DMS79 (cell line): ENCODE measurements around the gene ZNF550.
"Not testable (repeated sequence)": the region's sequence is repeated elsewhere in the genome, so short reads cannot be mapped to it uniquely, and the experiment has no call there.

Experiments
- DNase-seq: peaks from one replicate; lab custom pipeline; 2025; lab: John Stamatoyannopoulos, UW

Gene ZNF550

GRCh38 chr19:57527136-57527881, 32.4 kb downstream of the ZNF550 start, which contains the start of gene ZNF549:
Gene ZNF549 (plus strand): TSS chr19:57527356. CDS start chr19:57527574, 218 bp downstream.
- peak; percentile 86 for DNase-seq

- DNase-seq = not testable (repeated sequence)
Observed at GRCh38 chr19:57518021-57518420, 41.6 kb downstream of the ZNF550 start.

DNA sequence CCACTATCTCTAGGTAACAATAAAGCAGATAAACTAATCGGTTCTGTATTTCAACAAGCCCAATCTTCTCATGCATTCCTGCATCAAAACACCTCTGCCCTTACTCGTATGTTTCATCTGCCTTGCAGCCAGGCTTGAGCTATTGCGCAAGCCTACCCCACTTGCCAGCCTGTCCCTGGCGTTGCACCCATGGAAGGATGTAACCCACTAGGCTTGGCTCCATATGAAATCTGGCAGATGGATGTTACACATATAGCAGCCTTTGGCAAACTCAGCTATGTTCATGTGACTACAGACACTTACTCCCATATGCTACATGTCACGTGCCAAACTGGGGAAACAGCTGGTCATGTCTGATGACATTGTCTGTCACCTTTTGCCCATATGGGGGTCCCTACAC, 44.4 kb downstream of the ZNF550 start:
- DNase-seq = no peak

GRCh38 chr19:57512845-57513244, 46.8 kb downstream of the ZNF550 start:
- no peak for DNase-seq

GRCh38 chr19:57511484-57511883, 48.2 kb downstream of the ZNF550 start:
- no peak for DNase-seq

- DNase-seq = no peak
Observed at GRCh38 chr19:57506163-57506562, 53.5 kb downstream of the ZNF550 start.

DNA sequence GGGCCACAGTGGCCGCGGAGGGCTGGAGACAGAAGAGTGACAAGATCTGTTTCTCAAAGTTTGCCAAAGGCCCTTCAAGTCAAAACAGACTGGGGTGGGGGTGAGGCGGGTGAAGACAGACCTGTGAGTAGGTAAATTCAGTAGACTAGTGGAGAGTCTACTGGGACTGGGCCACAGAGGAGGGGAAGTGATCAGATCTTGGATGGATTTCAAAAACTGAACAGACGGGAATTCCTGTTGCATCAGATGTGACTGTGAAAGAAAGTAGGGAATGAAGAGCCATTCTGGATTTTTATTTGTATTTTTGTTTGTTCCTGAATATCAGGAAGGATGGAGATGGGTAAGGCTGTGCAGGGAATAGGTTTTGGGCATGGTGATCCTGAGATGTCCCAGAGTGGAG, 59.3 kb downstream of the ZNF550 start:
- not testable (repeated sequence) for DNase-seq

DNA sequence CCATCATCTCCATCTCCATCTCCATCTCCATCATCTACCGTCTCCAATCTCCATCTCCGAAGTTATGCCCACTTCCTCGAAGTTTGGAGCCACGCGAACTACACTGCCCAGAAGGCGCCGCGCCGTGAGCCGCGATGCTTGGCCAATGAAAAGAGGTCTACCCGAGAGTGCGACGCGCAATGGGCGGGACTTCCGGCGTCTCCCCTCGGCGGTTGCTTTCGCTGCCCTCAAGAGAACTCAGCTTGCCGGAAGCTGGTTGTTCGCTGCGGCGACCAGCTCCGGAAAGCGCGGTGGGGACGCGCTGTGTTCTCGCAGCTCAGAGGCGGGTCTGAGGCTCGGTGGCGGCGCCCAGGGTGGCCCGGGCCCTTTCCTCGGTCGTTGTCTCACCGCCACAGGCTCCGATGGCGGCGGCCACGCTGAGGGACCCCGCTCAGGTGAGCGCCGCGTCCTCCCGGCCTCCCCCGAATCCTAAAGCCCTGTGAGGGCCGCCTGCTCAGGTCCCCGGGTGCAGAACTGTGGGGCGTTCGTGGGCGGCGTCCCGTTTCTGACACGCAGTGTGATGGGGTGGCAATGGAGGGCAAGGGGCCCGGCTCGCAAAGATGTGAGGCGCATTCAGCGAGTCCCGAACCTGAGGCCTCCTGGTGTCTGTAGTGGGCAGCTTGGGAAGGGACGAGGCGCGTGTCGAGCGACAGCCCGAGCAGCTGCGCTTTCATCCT, 59.8 kb downstream of the ZNF550 start, which contains the start of gene ZNF773:
TSS of gene ZNF773 (plus strand) at position 259 of the 716 bp plus-strand sequence. CDS start at position 402, 143 bp downstream.
- DNase-seq = peak; percentile 84

DNA sequence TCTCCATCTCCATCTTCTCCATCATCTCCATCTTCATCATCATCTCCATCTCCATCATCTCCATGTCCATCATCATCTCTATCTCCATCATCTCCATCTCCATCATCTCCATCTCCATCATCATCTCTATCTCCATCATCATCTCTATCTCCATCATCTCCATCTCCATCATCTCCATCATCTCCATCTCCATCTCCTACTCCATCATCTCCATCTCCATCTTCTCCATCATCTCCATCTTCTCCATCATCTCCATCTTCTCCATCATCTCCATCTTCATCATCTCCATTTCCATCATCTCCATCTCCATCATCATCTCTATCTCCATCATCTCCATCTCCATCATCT, 60.4 kb downstream of the ZNF550 start:
- DNase-seq = not testable (repeated sequence)

GRCh38 chr19:57488299-57488644, 71.4 kb downstream of the ZNF550 start:
- DNase-seq = not testable (repeated sequence)

- peak; percentile 90 for DNase-seq
Observed at GRCh38 chr19:57487477-57488298, 72.0 kb downstream of the ZNF550 start, which contains the start of gene ZNF419. Gene ZNF419 (plus strand): TSS chr19:57487750. CDS start chr19:57487951, 201 bp downstream.
